Limb (tissue), 2 donors: ENCODE data around the gene RNF34.

ENCODE experiments used
- DNase-seq, 2 donors: peaks; one replicate each; pipeline ENCODE4 v3.0.0-alpha.2; 2016; ENCODE audit errors: extremely low spot score in 2 of 2

The RNF34 gene

DNA sequence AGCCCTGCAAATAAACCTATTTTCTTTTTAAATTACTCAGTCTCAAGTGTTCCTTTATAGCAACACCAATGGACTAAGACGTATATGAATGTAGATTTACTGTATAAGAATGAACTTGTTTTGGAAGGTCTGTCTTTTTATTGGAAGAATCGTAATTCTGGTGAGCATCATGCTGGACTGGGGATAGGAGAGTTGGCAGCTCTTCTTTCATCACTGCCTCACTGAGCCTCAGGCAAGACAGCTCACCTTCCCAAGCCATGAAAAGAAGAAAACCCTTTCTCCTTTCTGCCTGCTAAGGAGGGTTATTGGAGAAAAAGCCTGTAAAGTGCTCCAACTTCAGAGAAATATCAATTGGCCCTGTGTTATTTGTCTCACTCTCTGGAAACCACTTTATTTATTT lies 9.1 kb upstream of the RNF34 start:
- DNase-seq: no peak

DNA sequence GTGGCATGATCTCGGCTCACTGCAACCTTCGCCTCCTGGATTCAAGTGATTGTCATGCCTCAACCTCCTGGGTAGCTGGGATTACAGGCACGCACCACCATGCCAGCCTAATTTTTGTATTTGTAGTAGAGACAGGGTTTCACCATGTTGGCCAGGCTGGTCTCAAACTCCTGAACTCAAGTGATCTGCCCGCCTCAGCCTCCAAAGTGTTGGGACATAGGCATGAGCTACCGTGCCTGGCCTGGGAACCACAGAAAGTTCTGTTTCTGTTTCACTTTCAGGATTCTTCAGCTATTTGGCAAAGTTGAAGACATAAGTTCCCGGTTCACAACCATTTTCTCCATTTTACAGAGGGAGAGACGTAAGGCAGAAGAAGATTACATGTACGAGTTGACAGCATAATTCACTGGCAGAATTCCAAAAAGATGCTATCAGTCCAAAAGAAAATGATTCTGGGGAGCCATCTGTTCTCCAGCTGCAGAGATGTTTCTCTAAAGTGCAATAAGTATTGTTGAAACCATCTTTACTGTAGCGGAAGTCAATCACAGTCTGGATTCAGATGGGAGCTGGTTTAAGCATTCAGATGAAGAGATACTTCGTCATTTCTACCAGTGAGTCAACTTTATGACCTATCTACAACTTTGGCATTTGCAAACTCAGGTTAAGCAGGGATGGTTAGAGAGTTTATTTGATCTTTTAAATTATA lies 8.1 kb upstream of the RNF34 start:
- DNase-seq: peak in 1 of 2 donors; percentile 52

DNA sequence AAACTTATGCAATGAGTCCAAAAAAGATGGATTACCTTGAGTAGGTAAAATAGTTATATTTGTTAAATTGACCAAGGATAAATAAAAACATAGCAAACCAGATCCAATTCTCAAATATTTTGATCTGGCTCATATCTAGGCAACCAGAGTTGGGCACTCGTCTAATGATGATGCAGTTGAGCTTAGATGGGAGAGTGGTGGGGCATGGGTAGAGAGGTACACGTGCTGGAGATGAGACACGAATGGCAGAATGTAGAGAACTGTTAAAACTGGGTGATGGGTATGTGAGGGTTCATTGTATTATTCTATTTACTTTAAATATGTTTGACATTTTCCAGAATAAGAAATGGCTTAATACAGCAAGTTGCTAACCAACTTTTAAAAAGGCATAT lies 7.6 kb upstream of the RNF34 start:
- DNase-seq: no peak

DNA sequence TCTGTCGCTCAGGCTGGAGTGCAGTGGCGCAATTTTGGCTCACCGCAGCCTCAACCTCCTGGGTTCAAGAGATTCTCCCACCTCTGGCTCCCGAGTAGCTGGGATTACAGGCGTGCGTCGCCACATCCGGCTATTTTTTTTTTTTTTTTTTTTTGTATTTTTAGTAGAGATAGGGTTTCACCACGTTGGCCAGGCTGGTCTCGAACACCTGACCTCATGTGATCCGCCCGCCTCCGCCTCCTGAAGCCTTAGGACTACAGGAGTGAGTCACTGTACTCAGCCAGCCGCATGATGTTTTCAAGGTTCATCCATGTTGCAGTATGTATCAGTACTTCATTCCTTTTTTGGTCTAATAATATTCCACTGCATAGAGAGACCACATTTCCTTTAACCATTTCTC lies 2.4 kb upstream of the RNF34 start:
- no peak for DNase-seq

DNA sequence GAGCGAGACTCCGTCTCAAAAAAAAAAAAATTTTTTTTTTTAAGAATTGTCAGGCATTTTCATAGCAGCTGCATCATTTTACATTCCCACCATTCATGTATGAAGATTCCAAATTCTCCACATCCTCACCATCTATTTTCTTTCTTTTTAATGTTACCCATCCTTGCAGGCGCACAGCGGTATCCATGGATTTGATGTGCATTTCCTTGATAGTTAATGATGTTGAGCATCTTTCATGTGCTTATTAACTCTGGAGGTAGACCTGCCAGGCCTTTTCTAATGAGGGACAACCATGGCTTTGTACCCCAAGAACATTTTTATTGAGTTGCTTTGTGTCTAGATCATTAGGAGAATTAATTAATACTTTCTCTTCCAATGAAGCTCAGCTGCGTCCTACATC lies 1.6 kb upstream of the RNF34 start:
- no peak for DNase-seq

DNA sequence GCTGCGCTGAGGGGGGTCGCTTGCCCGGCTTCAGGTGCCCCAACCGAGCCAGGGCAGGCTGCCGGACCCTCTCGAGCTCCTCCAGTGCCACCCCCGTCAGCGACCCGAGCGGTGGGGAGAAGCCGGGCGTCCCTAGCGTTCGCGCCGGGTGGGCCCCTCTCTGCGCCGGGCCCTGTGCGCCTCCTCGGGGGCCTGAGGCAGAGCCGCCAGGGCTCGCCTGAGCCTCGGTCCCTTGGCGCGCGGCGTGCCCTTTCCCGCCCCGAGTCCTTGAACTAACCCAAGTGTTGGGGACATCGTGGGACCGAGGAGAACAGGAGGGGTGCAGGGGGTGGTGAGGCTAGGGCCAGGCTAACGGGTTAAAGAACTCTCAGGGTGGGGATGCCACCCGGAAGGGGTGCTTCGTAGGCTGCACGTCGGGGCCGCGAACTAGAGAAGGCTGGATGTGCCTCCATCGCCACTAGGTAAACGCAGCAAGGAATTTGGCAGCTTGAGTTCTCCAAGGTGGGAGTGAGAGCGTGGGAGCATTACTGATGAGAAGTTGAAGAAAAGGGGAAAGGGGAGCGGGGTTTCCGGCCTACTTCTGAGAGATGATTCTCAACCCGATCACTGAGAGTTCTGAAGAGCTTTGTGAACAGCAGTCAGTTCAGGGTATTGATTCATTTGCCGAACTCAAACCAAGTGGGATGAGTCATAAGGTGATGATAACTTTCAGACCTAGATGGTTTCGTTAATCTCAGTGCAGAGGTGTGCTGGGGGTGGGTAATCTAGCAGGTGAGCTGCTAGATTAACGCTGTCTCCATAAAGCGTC lies 618 bp downstream of the RNF34 start:
- DNase-seq: no peak

DNA sequence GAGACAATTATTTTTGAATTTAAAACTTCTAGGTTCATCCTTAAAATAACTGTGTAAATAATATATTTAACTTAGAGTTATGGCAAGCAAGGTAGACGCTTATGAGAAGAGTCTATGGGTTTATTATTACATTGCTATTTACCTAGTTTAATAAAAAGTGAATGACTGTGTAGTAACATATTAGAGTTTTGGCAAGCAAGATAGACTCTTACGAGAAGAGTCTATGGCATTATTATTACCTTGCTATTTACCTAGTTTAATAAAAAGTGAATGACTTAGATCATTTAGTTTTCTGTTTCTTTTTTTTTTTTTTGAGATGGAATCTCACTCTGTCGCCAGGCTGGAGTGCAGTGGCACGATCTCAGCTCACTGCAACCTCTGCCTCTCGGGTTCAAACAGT lies 3.8 kb downstream of the RNF34 start:
- no peak for DNase-seq

DNA sequence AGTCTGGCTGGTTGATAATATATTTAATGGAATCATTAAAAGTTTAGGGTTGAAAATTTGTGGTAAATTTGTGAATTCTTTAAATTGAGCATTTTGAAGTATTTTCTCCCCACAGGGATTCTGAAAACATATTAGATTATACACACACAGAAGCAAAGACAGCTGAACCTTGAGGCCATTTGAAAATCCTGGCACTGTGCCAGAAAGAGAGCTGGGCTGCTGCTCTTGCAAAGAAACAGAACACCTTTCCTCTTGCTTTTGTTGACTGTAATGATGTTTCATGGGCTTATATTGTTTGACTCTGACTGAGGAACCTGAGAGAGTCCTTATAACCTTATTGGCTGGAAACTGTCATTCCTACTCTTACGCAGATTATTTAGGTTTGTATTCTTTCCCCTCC lies 4.8 kb downstream of the RNF34 start:
- peak in 1 of 2 donors; percentile 32 for DNase-seq

DNA sequence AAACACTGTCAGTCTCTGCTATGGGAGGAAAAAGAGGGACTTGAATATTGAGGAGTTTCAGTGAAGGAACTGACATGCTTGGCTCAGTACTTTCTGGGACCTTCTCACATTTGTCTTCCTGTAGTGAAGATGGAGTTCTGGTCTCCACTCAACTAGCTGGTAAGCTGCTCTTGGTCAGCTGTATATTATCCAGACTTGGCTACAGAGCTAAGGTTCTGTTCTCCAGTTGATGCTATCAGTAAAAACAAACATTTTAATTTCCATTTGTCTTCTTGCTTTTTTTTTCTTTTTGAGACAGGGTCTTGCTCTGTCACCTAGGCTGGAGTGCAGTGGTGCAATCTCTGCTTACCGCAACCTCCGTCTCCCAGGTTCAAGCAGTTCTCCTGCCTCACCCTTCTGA lies 5.3 kb downstream of the RNF34 start:
- no peak for DNase-seq

DNA sequence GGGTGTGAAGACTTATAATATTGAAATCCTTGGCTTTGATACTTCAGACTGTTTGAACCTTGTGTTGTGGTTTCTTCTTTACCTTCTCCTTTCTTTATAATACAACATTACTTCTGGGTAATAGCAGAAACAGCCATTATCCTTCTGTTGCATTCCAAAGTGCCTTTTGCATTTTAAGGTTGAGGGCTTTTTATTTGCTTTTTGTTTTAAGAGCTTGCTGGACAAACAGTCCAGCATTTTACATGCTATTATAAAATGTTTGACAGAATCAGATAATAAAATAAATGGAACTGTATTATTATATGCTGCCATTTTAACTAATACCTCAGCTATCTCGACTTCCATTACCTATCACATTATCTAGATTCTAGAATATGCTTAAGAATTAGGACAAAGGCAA lies 14.0 kb downstream of the RNF34 start:
- no peak for DNase-seq

DNA sequence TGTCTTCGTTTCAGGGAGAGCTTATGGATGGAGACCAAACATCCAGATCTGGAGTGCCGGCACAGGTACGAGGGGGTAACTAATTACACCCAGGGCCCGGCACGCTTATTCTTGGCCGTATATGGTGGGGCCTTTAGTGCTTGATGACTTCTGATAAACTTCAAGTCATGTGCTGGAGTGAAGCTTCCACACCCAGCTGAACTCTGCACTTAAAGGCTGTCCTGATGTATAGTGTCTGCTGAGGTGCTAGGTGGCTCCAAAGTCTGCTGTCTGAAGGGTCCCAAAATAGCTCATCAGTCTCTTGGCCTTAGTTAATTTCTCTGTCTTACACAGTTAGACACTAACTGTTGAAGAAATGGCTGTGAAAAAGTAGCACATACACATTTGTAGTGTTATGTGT lies 17.9 kb downstream of the RNF34 start:
- DNase-seq: no peak

DNA sequence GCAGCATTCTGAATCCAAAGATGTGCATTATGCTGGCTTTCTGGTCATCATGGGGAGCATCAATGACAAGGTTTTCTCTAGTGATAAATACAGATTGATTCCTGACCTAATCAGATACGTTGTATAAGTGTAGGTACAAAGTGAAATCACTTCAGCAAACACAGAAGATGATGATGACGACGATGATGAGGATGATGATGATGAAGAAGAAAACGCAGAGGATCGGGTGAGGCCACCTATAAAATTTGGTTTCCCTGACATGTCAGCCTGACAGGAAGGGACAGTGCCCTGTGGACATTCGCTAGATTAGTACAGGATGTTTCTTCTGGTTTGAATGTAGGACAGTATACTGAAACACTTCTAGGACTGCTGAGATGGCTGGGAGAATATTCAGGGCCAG lies 20.2 kb downstream of the RNF34 start:
- DNase-seq: no peak

DNA sequence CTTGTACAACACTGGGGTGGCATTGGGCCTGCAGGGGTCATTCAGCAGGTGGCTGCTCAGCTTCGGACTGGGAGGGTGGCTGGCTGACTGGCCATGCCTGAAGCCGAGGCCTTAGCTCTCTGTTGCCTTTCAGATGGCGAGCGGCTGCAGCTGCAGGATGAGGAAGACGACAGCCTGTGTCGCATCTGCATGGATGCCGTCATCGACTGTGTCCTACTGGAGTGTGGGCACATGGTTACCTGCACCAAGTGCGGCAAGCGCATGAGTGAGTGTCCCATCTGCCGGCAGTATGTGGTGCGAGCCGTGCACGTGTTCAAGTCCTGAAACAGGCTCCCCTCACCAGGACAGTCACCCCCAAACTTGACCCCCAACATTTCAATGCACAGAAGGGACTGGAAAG lies 23.3 kb downstream of the RNF34 start:
- no peak for DNase-seq

DNA sequence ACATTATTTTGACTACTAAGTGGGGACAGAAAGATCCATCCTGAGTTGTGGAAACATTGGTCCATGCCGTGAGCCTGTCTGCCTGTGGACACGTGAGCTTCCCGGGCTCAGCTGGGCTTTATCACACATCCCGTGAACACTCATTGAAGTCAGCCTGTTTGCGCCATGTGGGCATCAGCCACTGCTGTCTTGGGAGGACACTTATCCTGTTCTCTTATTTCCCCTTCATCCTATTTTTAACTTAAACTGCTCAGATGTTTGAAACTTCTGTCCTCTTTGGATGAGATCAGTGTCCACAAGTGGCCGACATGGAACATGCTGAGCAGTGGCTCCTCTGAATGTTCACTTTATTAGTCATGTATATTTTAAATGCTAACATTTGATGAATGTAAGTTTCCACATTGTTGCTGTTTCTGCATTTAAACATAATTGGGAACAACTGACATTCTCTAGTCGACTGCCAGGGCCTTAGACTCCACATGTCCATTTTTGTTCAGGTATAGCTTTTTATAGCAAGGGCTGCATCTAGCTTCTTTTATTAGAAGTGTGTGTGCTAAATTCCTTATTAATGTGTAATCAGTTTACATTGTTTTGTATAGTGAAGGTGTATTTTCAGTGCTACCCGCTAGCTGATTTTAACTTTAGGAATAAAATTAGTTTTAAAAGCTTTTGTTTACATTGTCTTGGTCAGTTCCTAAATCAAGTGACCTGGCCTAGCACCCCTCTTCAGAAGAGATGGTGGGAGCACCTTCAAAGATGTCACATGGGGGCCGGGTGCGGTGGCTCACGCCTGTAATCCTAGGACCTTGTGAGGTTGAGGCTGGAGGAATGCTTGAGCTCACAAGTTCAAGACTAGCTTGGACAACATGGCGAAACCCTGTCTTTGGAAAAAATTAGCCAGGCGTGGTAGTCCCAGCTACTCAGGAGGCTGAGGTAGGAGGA lies 24.0 kb downstream of the RNF34 start:
- DNase-seq: no peak

DNA sequence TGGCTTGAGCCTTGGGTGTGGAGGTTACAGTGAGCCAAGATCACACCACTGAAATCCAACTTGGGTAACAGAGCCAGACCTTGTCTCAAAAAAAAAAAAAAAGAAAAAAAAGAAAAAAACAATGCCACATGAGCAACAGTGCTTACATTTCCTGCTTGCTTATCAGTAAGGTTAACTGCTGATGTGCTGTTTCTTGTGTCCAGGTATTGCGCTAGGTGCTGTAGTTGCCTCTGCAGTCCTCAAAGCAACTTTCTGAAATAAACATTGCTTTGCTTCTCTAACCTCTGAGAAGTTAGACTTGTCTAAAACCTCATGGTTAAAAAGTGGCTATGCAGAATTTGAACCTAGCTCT lies 24.7 kb downstream of the RNF34 start:
- DNase-seq: no peak

DNA sequence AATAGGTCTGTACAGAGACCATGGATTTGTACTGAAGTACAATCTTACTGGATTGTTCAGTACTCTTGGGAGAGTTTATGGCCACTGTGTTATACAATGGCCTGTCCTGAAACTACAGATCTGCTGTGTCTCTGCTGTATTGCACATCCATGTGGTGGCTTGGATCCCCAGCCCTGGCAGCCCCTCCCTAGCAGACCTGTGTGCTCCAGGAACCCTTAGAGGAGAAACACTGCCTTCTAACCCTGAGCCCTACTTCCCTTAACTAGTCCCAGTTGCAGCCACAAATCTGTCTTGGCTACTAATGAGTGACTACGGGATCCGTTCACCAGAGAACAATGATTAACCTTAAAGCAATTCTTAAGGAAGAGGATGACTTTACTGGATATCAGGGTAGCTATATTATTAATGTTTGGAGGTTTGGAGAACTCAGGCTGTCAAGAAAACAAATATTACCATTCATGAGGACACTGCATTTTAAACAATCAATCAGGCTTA lies 27.7 kb downstream of the RNF34 start:
- no peak for DNase-seq

DNA sequence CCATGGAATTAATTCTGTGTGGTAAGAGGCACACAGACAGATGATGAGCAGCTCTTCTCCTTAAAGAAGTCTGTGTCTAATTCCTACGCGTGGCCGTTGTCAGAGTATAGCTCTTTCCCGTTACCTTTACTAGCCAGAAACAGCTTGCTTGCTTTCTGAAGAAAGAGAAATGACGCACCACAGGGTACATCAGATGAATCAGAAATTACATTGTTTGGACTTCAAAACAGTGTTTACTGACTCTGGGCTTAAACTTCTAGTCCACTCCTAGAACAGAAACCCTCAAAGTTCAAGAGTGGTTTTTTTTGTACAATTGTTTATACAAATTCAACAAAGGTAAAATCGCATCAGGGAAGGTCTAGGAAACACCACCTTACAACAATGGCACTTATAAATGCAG lies 29.0 kb downstream of the RNF34 start:
- no peak for DNase-seq

DNA sequence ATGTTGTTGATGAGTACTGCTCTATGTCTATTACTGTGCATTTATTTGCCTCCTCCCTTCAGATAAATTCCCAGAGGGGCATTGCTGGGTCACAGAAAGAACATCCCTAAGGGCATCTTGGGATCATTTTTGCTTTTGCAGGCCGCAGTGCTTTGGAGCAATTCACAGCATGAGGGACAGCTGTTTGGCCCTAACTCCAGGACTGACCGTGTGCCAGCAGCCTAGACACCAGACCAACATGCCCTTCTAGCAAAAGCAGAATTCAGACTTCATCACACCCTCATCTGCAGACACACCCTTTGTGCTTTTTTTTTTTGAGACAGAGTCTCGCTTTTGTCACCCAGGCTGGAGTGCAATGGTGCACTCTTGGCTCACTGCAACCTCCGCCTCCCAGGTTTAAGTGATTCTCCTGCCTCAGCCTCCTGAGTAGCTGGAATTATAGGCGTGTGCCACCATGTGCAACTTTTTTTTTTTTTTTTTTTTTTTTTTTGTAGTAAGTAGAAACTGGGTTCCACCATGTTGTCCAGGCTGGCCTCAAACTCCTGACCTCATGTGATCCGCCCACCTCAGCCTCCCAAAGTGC lies 31.0 kb downstream of the RNF34 start:
- DNase-seq: no peak

DNA sequence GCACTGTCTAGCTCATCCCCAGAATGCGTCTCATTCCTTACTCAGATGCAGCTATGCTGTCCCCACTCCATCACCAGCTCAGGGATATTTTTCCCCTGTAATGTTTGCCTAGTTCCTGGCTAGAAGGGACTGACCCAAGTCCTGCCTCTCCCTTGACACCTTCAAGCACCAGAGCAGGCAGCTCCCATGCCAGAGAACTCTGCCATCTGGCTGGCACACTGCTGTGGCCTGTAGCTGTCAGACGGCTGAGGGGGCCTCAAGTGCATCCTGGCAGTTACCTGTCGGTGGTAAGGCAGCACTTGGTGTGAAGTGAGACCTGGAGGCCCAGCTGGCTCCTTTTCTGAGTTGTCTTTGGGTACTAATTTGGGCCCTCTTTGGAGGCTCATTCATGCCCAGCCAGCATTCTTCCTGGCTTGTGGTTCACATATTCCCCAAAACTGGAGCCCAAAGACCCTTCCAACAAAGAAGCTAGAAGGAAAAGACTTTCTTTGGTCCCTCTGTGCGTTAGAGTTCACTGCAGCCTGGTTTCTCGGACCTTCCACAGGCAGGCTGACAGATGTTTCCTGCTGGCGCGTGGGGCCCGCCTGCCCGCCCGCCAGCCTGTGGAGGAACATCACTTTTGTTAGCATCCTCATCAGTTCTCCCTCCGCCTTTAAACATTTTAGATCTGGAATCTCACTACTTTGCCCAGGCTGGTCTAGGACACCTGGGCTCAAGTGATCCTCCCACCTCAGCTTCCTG lies 33.0 kb downstream of the RNF34 start:
- DNase-seq: no peak

DNA sequence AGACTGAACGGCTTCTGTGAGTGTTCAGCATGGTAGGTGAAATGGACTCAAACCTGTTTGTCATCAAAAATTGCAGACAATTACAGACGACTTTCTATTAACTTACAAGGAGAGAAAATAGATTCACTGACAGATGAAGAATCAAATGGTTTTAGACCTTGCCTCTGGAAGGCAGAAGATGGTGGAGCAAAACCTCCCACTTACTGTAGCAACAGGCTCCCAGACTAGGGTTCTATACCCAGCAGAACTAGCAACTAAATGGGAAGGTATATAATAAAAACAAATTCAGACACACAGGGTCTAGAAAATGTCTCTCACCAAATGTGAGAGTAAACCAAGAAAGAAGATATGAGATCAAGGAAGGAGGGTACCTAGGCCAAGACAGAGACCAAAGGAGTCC lies 36.8 kb downstream of the RNF34 start:
- no peak for DNase-seq

DNA sequence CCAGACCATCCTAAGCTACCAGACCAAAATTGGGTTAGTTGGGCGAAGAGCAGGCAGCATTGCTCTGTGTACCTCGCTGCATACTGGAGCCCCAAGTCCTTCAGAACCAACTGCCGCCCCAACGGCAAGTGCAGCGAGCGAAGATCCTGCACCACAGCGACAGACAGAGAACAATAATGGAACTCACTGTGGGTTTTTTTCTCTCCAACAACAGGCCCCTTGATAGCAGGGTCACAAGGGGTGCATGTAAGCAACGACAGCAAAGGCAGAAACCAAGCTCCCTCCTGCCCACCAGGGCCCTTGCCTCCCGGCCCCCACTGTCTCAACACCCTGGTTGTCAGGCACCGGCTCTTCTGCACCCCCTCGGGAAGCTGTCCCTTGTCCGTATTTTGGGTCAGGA lies 39.0 kb downstream of the RNF34 start:
- no peak for DNase-seq
